HG03103 (cell line): ENCODE measurements around the gene SLITRK3.

ENCODE experiments used
- ATAC-seq: cut with Tn5 transposase; IDR thresholded peaks from one replicate; pipeline ENCODE4 v1.9.1; 2021; ENCODE audit warnings: low read depth; ENCODE audit not compliant: unreplicated experiment

SLITRK3 gene

GRCh38 chr3:165195640-165196576 lies at the start of gene SLITRK3:
TSS of gene SLITRK3 (minus strand) at chr3:165196384. CDS start at chr3:165190830, 5,554 bp downstream.
- ATAC-seq: no peak

GRCh38 chr3:165243597-165243996 lies 47.4 kb upstream of the SLITRK3 start:
- ATAC-seq: no peak

- ATAC-seq: no peak
These were observed 37.5 kb upstream of the SLITRK3 start for GRCh38 chr3:165233501-165234195.

- no peak for ATAC-seq
These were observed 29.4 kb upstream of the SLITRK3 start for GRCh38 chr3:165225604-165226003.

- ATAC-seq: no peak
These were observed 21.6 kb upstream of the SLITRK3 start for GRCh38 chr3:165217739-165218138.

GRCh38 chr3:165212580-165212979 lies 16.4 kb upstream of the SLITRK3 start:
- ATAC-seq: no peak

GRCh38 chr3:165211721-165212120 lies 15.5 kb upstream of the SLITRK3 start:
- no peak for ATAC-seq

GRCh38 chr3:165210727-165211126 lies 14.5 kb upstream of the SLITRK3 start:
- no peak for ATAC-seq

- ATAC-seq: no peak
These were observed 13.9 kb upstream of the SLITRK3 start for GRCh38 chr3:165210132-165210531.

GRCh38 chr3:165206454-165207266 lies 10.5 kb upstream of the SLITRK3 start:
- ATAC-seq: peak; percentile 99

- no peak for ATAC-seq
These were observed 8.3 kb upstream of the SLITRK3 start for GRCh38 chr3:165204445-165204844.

- ATAC-seq: no peak
These were observed 6.8 kb upstream of the SLITRK3 start for GRCh38 chr3:165202995-165203394.

GRCh38 chr3:165201964-165202363 lies 5.8 kb upstream of the SLITRK3 start:
- ATAC-seq: no peak

- no peak for ATAC-seq
These were observed 1.3 kb upstream of the SLITRK3 start for GRCh38 chr3:165197481-165197800.

GRCh38 chr3:165196577-165197480 lies 645 bp upstream of the SLITRK3 start:
- no peak for ATAC-seq

- ATAC-seq: no peak
These were observed 944 bp downstream of the SLITRK3 start for GRCh38 chr3:165195241-165195639.

- ATAC-seq: no peak
These were observed 1.5 kb downstream of the SLITRK3 start for GRCh38 chr3:165194511-165195240.

- ATAC-seq: no peak
These were observed 2.6 kb downstream of the SLITRK3 start for GRCh38 chr3:165193366-165194254.
